Urinary bladder (tissue), 4 donors: Measurements from ENCODE around the gene NUP58. TPM values are rescaled to one million over a fixed set of nuclear protein-coding genes. Genes with fewer than 3 reads are reported as not detected.
A peak's percentile ranks its signal among the peaks of the same experiment; 100 is the strongest.

Experiments used
- DNase-seq: peaks from one replicate; pipeline ENCODE4 v3.0.0-alpha.2; 2015; ENCODE audit errors: extremely low spot score
- H3K27ac ChIP-seq: one replicate; pipeline ENCODE4 v1.5.1; 2013; ENCODE audit warnings: low read depth, mild to moderate bottlenecking, moderate library complexity
- H3K36me3 ChIP-seq: one replicate; pipeline ENCODE4 v1.6.1; 2013; ENCODE audit warnings: mild to moderate bottlenecking, moderate library complexity; ENCODE audit not compliant: insufficient read depth
- H3K4me1 ChIP-seq: one replicate; pipeline ENCODE4 v1.6.1; 2013; ENCODE audit warnings: mild to moderate bottlenecking, moderate library complexity; ENCODE audit not compliant: insufficient read depth
- H3K4me3 ChIP-seq: one replicate; pipeline ENCODE4 v1.5.1; 2013; ENCODE audit warnings: low read depth, low read length
- WGBS: extraction: QIAGEN DNeasy Blood & Tissue Kit; methylation state at CpG from one replicate; pipeline ENCODE4 v1.1.7; 2013; 5-methylcytosine and 5-hydroxymethylcytosine counted together
- polyA plus RNA-seq: library from polyadenylated mRNA; stranded (reverse); fragments of 200-250 nt; gene quantifications from one replicate; pipeline ENCODE4 v1.2.3, GENCODE V29; 2013
- total RNA-seq: library from RNA; depleted of rRNA; stranded (reverse); fragments of >200 nt; gene quantifications from one replicate; pipeline ENCODE4 v1.2.3, GENCODE V29; 2014
- donor health status: healthy with polysubstance abuse.
- donor health status: healthy.

The NUP58 gene, protein sequence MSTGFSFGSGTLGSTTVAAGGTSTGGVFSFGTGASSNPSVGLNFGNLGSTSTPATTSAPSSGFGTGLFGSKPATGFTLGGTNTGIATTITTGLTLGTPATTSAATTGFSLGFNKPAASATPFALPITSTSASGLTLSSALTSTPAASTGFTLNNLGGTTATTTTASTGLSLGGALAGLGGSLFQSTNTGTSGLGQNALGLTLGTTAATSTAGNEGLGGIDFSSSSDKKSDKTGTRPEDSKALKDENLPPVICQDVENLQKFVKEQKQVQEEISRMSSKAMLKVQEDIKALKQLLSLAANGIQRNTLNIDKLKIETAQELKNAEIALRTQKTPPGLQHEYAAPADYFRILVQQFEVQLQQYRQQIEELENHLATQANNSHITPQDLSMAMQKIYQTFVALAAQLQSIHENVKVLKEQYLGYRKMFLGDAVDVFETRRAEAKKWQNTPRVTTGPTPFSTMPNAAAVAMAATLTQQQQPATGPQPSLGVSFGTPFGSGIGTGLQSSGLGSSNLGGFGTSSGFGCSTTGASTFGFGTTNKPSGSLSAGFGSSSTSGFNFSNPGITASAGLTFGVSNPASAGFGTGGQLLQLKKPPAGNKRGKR
- total RNA-seq (117 TPM), polyA plus RNA-seq (15.3 TPM)

DNA sequence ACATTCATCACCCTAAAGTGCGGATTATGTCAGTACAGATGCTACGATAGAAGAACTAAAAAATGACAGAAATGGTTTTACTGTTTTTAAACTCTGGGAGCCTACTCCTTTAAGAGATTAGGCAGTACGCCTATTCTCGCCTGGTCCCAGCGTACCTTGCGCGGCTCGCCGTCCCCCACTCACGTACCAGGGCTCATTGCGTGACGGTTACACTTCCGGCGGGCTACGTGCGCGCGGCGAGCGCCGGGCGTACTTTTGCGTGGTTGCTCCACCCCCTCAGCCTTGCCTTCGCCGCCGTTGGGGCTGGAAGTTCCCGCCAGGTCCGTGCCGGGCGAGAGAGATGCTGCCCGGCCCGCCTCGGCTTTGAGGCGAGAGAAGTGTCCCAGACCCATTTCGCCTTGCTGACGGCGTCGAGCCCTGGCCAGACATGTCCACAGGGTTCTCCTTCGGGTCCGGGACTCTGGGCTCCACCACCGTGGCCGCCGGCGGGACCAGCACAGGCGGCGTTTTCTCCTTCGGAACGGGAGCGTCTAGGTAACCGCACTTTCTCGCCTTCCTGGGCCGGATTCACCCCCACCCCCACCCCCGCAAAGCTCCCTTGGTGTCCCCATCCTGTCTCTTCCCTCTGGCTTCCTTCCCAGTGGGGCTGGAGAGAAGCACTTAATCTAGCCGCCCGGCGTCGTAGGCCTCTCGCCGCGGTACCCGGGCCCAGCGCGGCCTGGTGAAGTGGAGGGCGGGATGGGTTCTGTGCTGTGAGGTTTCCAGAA, at the start of gene NUP58:
TSS of gene NUP58 (plus strand) at position 279 of the 767 bp plus-strand sequence. CDS start at position 428, 149 bp downstream.
- H3K4me1 ChIP-seq: no peaks in the 10 kb centered on the region
- peak; percentile 86 for DNase-seq
- H3K4me3 ChIP-seq: peak within 1 kb of the TSS; percentile 81
- peak within 1 kb of the TSS; percentile 96 for H3K27ac ChIP-seq
- H3K36me3 ChIP-seq: no peaks in the 10 kb centered on the region
- WGBS: under 1% methylated on average over 64 of the region's 64 CpGs

DNA sequence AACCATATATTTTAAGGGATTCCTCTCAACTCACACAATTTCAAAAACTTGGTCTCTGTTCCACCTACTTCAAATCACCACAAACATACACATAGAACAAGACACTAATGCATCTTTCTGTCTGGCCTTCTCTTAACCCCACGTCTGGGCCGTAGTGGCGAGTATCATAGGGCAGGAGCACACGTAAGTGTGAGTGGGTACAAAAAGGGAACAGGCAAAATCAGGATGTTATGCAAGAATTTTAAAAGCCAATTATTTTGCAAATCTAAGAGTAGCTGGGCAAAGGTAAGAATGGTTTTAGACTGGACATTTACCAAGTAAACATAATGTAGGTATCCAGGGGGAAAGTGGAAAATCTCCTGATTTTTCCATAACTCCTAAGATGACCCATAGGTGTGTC, 49.2 kb upstream of the NUP58 start:
- Histone ChIP-seq H3K4me1 (no peaks in the 10 kb centered on the region), H3K36me3 (no peaks in the 10 kb centered on the region), H3K4me3 (no peak overlapping the region), H3K27ac (no peak overlapping the region)
- DNase-seq: no peak
- WGBS: 93% methylated on average over 4 of the region's 4 CpGs

DNA sequence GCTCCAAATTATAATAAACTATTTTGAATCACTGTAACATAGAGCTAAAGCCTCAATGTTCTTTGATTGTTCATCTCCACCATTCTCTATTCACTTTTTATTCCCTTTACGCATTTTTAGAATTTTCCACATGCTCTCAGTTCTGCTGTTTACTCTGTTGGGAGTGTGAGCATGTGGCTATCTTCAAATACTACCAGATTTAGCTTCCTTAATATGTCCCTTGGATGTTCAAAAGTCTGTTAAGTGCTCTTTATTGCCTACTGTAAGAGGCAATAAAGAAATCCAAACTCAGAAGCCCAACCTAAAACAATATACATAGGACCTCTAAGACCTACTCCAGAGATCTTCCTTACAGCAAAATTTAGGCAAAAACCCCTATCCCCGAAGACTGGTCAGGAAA, 48.7 kb upstream of the NUP58 start:
- DNase-seq: no peak
- Histone ChIP-seq H3K27ac (no peak overlapping the region), H3K4me3 (no peak overlapping the region), H3K36me3 (no peaks in the 10 kb centered on the region), H3K4me1 (no peaks in the 10 kb centered on the region)
- WGBS: 93% methylated on average over 2 of the region's 2 CpGs

DNA sequence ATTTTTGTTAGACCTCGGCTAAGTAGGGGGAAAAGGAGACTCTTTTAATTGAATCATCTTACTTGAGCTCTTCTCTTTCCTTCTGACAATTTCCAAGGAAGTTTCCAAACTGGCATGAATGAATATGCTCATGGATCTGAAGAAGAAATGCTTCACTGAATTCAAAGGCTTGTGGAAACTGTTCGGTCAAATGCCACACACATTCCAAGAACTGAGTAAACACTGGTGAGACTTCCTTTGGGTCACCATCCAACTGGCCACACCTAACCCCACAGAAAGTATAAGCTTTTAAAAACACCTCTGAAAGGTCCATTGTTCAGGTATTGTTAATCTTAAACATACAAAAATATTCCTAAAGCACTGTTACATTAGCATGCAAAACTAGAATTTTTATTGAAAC, 47.7 kb upstream of the NUP58 start:
- WGBS: 83% methylated on average over 2 of the region's 2 CpGs
- Histone ChIP-seq H3K4me1 (no peaks in the 10 kb centered on the region), H3K36me3 (no peaks in the 10 kb centered on the region), H3K27ac (no peak overlapping the region), H3K4me3 (no peak overlapping the region)
- DNase-seq: no peak

DNA sequence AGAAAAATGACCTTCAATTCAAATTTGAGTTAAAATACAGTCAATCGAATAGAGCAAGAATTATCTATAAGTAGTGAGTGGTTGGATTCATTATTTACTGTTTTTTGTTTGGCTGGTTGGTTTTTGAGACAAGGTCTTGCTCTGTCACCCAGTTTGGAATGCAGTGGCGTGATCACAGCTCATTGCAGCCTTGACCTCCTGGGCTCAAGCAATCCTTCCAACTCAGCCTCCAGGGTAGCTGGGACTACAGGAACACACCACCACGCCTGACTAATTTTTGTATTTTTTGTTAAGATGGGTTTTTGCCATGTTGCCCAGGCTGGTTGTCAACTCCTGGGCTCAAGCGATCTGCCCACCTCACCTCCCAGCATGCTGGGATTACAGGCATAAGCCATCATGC, 39.2 kb upstream of the NUP58 start:
- Histone ChIP-seq H3K4me3 (no peak overlapping the region), H3K4me1 (no peaks in the 10 kb centered on the region), H3K27ac (no peak overlapping the region), H3K36me3 (peaks cover 5% of the 10 kb centered on the region)
- 97% methylated on average over 4 of the region's 4 CpGs for WGBS
- no peak for DNase-seq

DNA sequence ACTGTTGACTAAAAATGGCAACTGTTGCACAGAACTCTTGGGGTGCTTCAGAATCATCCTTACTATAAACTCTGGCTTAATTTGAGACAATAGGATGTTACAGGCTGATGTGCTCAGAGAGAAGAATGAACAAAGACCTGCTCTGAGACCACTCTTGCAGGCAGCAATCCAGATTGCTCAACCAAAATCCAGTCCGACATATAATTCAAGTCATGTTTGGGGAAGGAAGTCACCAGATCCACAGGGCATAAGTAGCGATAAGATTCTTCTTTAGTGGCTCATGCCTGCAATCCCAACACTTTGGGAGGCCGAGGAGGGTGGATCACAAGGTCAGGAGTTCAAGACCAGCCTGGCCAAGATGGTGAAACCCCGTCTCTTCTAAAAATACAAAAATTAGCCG, 34.7 kb upstream of the NUP58 start:
- H3K4me3 ChIP-seq: no peak overlapping the region
- no peaks in the 10 kb centered on the region for H3K4me1 ChIP-seq
- no peak overlapping the region for H3K27ac ChIP-seq
- peaks cover 5% of the 10 kb centered on the region for H3K36me3 ChIP-seq
- WGBS: 86% methylated on average over 5 of the region's 5 CpGs
- DNase-seq: no peak

DNA sequence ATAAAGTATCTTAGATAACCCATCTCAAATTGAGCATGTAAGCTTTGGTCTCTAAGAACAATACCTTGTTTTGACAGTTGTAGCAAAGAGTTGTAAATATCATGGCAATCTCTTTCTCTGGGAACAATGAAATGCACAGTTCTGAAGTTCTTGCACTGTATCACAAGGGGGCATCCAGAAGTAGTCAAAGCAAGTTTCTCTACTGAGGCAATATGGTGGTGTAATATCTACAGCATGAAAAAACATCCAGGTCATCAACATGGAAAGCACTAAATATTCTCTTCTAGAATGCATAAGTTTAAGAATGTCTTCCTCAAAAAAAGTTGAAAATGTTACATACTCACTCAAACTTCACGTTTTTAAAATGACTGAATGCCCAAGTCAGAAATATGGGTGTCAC, 33.7 kb upstream of the NUP58 start:
- H3K4me1 ChIP-seq: no peaks in the 10 kb centered on the region
- no peak overlapping the region for H3K27ac ChIP-seq
- no peak for DNase-seq
- no peak overlapping the region for H3K4me3 ChIP-seq
- H3K36me3 ChIP-seq: peaks cover 5% of the 10 kb centered on the region
- WGBS: 83% methylated on average over 1 of the region's 1 CpG

DNA sequence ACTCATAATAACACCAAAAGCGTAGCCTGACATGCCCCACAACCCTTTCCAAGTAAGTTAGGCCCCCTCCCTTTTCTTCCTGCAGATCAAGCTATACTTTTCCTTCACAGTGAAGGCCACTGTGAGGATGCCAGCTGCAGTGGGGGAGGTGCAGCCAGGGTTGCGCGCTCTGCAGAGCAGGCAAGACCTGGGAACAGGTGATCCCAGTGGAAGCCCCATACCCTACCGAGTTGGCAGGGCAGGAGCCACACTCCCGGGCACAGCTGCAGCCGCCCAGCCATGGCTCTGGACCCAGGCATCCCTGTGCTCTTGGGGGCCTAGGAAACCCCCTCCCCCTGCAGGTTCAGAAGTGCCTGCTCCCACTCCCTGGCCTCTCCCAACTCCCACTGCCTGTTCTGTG, 32.9 kb upstream of the NUP58 start:
- Histone ChIP-seq H3K27ac (no peak overlapping the region), H3K4me3 (no peak overlapping the region), H3K36me3 (peaks cover 5% of the 10 kb centered on the region), H3K4me1 (no peaks in the 10 kb centered on the region)
- 95% methylated on average over 6 of the region's 6 CpGs for WGBS
- DNase-seq: no peak

DNA sequence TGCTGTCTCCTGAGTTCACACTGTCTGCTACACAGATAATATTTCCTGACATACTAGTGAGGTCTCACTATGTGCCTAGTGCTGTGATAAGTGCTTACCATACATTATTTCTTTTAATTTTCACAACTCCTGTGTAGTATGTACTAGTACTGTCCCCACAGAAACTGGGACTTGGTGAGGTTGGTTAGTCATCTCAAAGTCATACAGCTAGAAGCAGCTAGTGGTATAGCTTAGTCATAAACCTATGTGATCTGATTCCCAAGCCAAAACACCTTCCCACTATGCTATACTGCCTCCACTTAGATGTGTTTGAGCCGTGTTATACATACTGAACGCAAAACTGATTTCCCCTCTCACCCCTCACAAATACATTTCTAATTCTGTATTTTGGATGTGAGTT, 24.7 kb upstream of the NUP58 start:
- Histone ChIP-seq H3K27ac (no peak overlapping the region), H3K36me3 (no peaks in the 10 kb centered on the region), H3K4me3 (no peak overlapping the region), H3K4me1 (no peaks in the 10 kb centered on the region)
- WGBS: 91% methylated on average over 2 of the region's 2 CpGs
- DNase-seq: no peak

DNA sequence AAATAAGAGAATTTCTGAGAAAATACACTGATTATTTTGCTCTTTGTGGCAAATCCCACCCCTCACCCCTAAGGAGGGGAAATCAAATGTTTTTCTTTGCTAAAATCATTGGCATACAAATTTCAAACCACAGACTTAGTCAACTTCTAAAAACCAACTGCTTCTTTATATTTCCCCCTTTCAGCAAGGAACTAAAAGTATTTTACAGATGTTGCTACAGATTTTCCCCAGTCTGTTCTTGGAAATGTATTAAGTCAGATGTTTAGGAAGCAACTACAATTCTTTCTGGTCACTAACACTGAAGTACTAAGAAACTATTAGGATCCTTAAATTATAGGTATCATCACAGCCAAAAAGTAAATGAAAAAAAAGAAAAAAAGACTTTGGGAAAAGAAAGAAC, 21.0 kb upstream of the NUP58 start:
- H3K4me3 ChIP-seq: no peak overlapping the region
- no peaks in the 10 kb centered on the region for H3K36me3 ChIP-seq
- DNase-seq: no peak
- H3K4me1 ChIP-seq: no peaks in the 10 kb centered on the region
- no peak overlapping the region for H3K27ac ChIP-seq

DNA sequence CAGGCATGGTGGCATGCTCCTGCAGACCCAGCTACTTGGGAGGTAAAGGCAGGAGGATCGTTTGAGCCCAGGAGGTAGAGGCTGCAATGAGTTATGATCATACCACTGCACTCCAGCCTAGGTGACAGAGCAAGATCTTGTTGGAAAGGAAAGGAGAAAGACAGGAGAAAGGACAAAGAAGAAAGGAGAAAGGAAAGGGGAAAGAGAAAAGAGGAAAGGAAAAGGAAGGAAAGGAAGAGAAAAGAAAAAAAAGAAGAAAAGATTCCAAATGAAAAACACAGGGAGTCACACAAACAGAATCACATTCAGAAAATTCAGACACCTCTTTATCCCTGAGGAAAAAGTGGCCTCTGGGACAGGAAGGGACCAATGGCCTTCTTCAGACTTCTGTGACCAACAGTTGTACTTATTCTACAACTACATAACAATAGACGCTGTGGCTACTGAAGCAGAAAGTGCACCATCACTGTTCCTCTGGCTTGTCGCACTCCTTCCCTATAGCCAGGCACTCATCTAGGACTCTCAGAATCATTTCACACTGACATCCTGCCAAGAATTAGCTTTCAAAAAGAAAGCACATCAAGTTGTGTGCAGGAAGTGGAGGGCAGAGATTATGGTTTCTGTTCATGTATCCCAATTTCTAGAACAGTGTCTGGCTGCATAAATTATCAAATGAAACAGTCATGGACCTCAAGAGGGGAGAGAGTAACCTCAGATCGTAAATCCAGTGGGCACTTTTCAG, 20.1 kb upstream of the NUP58 start:
- H3K27ac ChIP-seq: no peak overlapping the region
- no peak for DNase-seq
- no peak overlapping the region for H3K4me3 ChIP-seq
- H3K36me3 ChIP-seq: no peaks in the 10 kb centered on the region
- H3K4me1 ChIP-seq: no peaks in the 10 kb centered on the region
- WGBS: 73% methylated on average over 4 of the region's 4 CpGs

DNA sequence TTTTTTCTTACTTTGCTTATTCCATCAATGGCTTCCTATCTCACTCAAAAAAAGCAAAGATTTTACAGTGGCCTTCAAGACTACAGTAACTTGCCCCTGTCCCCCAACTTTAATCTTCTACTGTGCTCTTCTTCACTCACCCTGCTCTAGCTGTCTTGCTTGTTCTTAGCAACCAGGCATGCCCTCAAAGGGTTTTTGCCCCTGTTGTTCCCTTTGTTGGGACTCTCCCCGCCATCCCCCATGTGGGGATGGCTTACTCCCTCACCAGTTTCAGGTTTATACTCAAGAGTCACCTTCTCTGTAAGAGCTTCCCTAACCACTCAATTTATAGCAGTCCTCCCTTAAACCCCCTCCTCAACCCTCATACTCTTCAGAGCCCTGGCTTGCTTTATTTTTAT, 19.5 kb upstream of the NUP58 start:
- no peak overlapping the region for H3K27ac ChIP-seq
- H3K4me1 ChIP-seq: no peaks in the 10 kb centered on the region
- no peak overlapping the region for H3K4me3 ChIP-seq
- no peak for DNase-seq
- 93% methylated on average over 1 of the region's 1 CpG for WGBS
- H3K36me3 ChIP-seq: no peaks in the 10 kb centered on the region

DNA sequence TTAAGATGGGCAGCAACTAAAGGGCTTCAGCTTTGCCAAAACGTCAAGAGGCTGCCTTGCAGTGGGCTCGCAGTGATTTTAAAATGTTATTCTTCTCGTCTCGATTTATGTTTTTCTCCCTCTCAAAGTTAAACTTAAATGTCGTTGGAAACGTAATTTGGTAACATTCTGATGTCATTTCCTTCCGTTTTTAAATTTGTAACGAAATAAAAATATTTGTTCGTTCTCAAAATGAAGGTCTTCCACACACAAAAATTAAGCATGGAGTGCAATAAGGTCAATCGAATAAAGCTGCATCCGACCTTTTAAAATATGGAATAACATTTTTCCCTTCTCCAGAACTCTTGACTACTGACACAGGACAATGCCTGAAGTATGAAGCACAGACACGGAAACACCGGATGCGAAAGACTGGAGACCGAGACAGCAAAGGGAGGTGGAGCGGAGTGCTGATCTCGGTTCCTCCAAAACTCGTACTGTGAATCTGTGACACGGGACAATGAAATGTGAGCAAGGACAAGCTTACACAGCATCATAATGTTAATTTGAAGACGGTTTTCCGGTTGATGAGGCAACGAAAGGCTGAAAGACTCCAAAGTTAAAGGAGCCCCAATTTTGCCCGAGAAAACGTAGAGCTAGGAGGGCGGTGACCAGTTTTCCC, 15.0 kb upstream of the NUP58 start:
- 5% methylated on average over 25 of the region's 25 CpGs for WGBS
- DNase-seq: no peak
- Histone ChIP-seq H3K36me3 (no peaks in the 10 kb centered on the region), H3K27ac (peak overlapping the region; percentile 77), H3K4me3 (peak overlapping the region; percentile 84), H3K4me1 (no peaks in the 10 kb centered on the region)
